ENCODE measurements around the gene ITPA. TPM values are rescaled to one million over a fixed set of nuclear protein-coding genes. Genes with fewer than 3 reads are reported as not detected.
A peak's percentile ranks its signal among the peaks of the same experiment; 100 is the strongest.

ITPA gene
- total and polyA plus RNA-seq, 2 of the 13 experiments (the other 11 are each of a cell fraction or from before 2014, with no cell fraction given) = 60.1 to 103 TPM

DNA sequence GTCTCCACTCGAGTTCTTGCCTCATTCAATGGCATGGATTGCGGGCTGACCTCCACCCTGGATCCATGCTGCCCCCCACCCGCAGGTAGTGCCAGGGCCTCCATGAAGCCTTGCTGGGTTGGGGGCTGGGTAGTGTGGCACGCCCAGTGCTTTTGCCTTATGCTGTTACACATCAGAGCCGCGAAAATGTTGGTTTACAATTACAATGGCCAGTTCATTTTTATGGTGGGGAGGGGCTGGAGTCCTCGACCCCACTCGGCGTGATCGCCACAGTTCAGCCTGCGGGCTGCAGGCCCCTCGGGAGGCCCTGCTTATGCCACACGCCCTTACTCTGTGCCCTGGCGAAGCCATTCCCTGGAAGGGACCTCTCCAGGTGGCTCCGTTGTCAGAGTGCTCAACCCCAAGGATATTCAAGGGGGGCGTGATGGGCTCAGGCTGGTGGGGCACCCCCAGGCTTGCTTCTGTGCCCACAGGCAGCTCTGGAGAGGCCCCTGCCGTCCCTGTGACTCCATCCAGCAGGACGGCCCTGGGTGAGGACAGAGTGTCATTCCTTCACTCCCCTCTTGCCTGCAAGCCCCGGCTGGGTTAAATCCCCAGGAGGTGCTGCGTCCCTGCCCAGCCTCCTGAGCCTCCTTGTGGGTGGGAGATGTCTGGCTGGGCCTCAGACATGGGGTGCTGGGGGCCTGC lies 14.8 kb downstream of the ITPA start (continued):
- TF ChIP-seq, protein P1, sequence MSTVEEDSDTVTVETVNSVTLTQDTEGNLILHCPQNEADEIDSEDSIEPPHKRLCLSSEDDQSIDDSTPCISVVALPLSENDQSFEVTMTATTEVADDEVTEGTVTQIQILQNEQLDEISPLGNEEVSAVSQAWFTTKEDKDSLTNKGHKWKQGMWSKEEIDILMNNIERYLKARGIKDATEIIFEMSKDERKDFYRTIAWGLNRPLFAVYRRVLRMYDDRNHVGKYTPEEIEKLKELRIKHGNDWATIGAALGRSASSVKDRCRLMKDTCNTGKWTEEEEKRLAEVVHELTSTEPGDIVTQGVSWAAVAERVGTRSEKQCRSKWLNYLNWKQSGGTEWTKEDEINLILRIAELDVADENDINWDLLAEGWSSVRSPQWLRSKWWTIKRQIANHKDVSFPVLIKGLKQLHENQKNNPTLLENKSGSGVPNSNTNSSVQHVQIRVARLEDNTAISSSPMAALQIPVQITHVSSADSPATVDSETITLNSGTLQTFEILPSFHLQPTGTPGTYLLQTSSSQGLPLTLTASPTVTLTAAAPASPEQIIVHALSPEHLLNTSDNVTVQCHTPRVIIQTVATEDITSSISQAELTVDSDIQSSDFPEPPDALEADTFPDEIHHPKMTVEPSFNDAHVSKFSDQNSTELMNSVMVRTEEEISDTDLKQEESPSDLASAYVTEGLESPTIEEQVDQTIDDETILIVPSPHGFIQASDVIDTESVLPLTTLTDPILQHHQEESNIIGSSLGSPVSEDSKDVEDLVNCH (CRISPR knock-in tag; IDR thresholded peaks at IDR 0.05) = no peak
- TF ChIP-seq MATR3 (CRISPR knock-in tag; IDR thresholded peaks at IDR 0.05) = 0 out of 2 replicates have a peak, but pooled peaks have one; percentile 40
- TF ChIP-seq, protein P2, sequence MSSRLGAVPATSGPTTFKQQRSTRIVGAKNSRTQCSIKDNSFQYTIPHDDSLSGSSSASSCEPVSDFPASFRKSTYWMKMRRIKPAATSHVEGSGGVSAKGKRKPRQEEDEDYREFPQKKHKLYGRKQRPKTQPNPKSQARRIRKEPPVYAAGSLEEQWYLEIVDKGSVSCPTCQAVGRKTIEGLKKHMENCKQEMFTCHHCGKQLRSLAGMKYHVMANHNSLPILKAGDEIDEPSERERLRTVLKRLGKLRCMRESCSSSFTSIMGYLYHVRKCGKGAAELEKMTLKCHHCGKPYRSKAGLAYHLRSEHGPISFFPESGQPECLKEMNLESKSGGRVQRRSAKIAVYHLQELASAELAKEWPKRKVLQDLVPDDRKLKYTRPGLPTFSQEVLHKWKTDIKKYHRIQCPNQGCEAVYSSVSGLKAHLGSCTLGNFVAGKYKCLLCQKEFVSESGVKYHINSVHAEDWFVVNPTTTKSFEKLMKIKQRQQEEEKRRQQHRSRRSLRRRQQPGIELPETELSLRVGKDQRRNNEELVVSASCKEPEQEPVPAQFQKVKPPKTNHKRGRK (CRISPR knock-in tag; IDR thresholded peaks at IDR 0.05) = no peak
- TF ChIP-seq ZNF274 (CRISPR knock-in tag; IDR thresholded peaks at IDR 0.05) = 0 out of 2 replicates have a peak, but pooled peaks have one; percentile 49
- 0 out of 2 replicates have a peak, but pooled peaks have one; percentile 28 for TF ChIP-seq MYNN (CRISPR knock-in tag; IDR thresholded peaks at IDR 0.05; ENCODE audit: low read depth)
- no peak for TF ChIP-seq ZNF75D (CRISPR knock-in tag; IDR thresholded peaks at IDR 0.05; ENCODE audit: borderline replicate concordance)
- no peak for TF ChIP-seq NRL (CRISPR knock-in tag; IDR thresholded peaks at IDR 0.05; ENCODE audit: borderline replicate concordance)
- no peak for TF ChIP-seq ELF3 (CRISPR knock-in tag; IDR thresholded peaks at IDR 0.05)
- TF ChIP-seq, protein P3, sequence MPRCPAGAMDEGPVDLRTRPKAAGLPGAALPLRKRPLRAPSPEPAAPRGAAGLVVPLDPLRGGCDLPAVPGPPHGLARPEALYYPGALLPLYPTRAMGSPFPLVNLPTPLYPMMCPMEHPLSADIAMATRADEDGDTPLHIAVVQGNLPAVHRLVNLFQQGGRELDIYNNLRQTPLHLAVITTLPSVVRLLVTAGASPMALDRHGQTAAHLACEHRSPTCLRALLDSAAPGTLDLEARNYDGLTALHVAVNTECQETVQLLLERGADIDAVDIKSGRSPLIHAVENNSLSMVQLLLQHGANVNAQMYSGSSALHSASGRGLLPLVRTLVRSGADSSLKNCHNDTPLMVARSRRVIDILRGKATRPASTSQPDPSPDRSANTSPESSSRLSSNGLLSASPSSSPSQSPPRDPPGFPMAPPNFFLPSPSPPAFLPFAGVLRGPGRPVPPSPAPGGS (CRISPR knock-in tag; IDR thresholded peaks at IDR 0.05) = no peak
- no peak for TF ChIP-seq TRIM24 (CRISPR knock-in tag; IDR thresholded peaks at IDR 0.05)
- TF ChIP-seq ZNF331 (CRISPR knock-in tag; IDR thresholded peaks at IDR 0.05) = 0 out of 2 replicates have a peak, but pooled peaks have one; percentile 4
- no peak for TF ChIP-seq MAFG (CRISPR knock-in tag; IDR thresholded peaks at IDR 0.05)
- no peak; the same call in 1 of the 2 replicates for TF ChIP-seq ZBTB21 (CRISPR knock-in tag; IDR thresholded peaks at IDR 0.05)
- TF ChIP-seq, protein P4, sequence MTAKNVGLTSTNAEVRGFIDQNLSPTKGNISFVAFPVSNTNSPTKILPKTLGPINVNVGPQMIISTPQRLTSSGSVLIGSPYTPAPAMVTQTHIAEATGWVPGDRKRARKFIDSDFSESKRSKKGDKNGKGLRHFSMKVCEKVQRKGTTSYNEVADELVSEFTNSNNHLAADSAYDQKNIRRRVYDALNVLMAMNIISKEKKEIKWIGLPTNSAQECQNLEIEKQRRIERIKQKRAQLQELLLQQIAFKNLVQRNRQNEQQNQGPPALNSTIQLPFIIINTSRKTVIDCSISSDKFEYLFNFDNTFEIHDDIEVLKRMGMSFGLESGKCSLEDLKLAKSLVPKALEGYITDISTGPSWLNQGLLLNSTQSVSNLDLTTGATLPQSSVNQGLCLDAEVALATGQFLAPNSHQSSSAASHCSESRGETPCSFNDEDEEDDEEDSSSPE (CRISPR knock-in tag; IDR thresholded peaks at IDR 0.05) = no peak
- no peak for TF ChIP-seq SRF (IDR thresholded peaks at IDR 0.05; ENCODE audit: low read depth, low read length)
- TF ChIP-seq ZNF572 (CRISPR knock-in tag; IDR thresholded peaks at IDR 0.05) = no peak
- no peak for TF ChIP-seq PHF5A (CRISPR knock-in tag; IDR thresholded peaks at IDR 0.05; ENCODE audit: low read depth, unreplicated experiment)
- no peak for TF ChIP-seq ZKSCAN1 (IDR thresholded peaks at IDR 0.05; ENCODE audit: low read length)
- TF ChIP-seq NFRKB (IDR thresholded peaks at IDR 0.05) = no peak
- TF ChIP-seq ZNF296 (CRISPR knock-in tag; conservative IDR thresholded peaks at IDR 0.05) = no peak
- peak; percentile 99 for TF ChIP-seq ZBTB38 (CRISPR knock-in tag; IDR thresholded peaks at IDR 0.05)
- TF ChIP-seq, protein P5, sequence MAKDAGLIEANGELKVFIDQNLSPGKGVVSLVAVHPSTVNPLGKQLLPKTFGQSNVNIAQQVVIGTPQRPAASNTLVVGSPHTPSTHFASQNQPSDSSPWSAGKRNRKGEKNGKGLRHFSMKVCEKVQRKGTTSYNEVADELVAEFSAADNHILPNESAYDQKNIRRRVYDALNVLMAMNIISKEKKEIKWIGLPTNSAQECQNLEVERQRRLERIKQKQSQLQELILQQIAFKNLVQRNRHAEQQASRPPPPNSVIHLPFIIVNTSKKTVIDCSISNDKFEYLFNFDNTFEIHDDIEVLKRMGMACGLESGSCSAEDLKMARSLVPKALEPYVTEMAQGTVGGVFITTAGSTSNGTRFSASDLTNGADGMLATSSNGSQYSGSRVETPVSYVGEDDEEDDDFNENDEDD (CRISPR knock-in tag; IDR thresholded peaks at IDR 0.05; ENCODE audit: borderline replicate concordance) = no peak
- TF ChIP-seq SMAD3 (CRISPR knock-in tag; IDR thresholded peaks at IDR 0.05) = no peak
- no peak for TF ChIP-seq POLR2AphosphoS5 (IDR thresholded peaks at IDR 0.05; ENCODE audit: low read depth, low read length)

Data from HepG2 (cell line).